NCI-H510A (cell line): Measurements from ENCODE around the gene ARL6IP1.
A peak's percentile ranks its signal among the peaks of the same experiment; 100 is the strongest.

ENCODE experiments used
- DNase-seq: peaks from one replicate; lab custom pipeline; 2025; lab: John Stamatoyannopoulos, UW

ARL6IP1 gene

GRCh38 chr16:18801145-18801972 is at the start of gene ARL6IP1:
TSS of gene ARL6IP1 (minus strand) at chr16:18801549. CDS start at chr16:18801466, 83 bp downstream.
- peak; percentile 99 for DNase-seq

DNA sequence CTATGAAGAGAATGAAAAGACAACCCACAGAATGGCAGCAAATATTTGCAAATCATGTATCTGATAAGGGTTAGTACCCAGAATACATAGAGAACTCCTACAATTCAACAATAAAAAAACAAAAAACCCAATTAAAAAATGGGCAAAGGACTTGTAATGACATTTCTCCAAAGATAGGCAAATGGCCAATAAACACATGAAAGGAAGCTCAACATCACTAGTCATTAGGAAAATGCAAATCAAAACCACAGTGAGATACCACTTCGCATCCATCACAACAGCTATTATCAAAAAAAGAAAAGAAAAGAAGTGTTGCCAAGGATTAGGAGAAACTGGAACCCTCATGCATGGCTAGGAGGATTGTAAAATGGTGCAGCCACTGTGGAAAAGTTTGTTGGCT is 45.1 kb upstream of the ARL6IP1 start:
- DNase-seq, result no peak

- no peak for DNase-seq
Observed at GRCh38 chr16:18842565-18842964, 41.2 kb upstream of the ARL6IP1 start.

GRCh38 chr16:18841833-18842525 is 40.6 kb upstream of the ARL6IP1 start:
- DNase-seq, result no peak

DNA sequence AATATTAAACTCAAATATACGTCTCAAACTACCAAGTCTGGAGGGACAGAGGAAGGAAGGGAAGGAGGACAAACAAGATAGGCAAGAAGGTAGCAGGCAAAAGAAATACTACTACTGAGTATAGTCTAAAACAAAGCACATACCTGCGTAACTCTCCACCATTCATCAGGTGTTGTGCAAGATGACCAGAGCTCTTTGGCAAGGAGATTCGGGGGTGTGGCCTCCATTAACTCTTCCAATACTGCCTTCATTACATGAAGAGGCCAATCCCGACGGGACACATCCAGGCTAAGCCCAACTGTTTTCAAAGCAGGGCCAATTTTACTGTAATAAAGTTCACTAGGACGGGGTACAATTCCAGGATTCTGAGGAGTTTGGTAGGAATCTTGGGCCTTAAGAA is 38.2 kb upstream of the ARL6IP1 start:
- DNase-seq, result no peak

DNA sequence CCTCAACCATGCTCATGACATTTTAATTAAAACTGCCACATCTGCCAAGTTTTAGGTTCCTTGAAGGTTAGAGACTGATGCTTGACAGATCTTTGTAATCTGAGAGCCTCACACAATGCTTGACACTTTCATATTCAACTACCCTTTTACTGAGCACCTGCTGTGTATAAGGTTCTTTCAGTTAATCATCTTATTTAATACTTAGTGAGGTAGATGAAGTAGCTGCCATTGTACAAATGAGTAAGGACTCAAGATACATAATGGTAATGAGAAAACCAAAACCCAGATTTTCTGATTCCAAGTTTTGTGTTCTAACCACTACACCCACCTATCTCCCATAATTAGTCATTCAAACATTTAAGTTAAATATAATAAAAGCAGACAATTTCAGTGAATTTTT is 35.4 kb upstream of the ARL6IP1 start:
- DNase-seq, result no peak

DNA sequence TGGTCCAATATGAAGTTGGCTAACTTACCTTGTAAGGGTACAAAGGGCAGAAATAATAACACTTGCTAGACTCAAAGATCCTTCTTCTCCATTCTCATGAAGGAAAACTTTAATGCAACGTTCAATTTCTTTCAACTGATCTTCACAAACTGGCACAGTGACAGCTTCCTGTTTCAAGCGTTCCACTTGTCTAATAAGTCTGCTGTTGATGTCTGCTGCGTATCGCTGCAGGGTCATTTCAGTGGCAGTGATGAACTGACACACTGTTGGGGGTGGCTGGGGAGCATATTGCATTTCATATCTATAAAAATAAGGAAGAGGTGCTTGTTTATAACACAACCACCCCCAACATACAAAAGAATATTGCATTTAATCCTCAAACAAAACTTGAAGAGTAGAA is 33.5 kb upstream of the ARL6IP1 start:
- no peak for DNase-seq

DNA sequence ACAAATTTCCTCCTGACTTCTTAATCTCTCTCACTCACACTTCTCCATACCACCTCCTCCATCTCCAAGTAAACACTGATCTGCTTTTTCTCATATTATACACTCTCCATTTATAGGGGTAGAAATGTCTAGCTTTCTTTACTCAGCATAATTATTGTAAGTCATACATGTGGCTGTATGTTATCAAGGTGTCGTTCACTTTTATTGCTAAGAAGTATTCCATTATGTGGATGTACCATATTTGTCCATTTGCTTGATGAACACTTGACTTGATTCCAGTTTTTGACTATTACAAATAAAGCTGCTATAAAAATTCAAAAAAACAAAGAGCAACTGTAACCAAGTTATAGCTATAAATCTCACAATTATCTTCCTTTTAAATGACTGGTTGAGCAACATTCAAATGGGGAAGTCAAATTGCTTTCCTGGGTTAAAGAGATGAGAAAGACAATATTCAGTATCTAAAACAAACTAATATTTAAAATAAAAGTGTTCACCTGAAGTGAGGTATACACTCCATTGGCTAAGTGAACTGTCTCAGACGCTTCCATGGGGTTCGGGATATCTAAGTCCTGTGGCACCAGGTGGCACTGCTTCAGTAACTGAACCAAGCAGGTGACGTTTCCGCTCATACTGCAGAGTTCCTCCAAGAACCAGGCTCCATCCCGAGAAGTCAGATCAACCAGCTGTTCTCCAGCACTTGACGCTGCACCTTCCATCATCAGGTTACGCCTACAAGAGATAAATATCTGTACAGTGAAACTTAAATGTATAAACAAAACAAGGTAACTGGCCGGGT is 32.6 kb upstream of the ARL6IP1 start:
- no peak for DNase-seq

DNA sequence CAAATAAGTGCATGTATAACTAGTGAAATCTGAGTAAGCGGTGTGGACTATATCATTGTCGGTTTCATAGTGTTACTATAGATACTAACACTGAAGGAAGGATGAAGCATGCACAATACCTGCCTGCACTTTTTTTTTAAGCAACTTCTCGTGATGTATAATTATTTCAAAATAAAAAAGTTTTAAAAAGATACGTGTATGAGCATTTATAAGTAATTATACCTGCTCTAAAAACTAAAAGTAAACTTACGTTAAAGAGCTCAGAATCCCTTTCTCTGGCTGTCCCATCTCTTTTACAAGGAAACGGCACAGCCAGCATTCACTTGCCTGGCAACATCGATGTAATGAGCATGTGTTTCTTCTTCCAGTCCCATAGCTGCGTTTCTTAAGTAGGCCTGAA is 31.3 kb upstream of the ARL6IP1 start:
- DNase-seq, result no peak

DNA sequence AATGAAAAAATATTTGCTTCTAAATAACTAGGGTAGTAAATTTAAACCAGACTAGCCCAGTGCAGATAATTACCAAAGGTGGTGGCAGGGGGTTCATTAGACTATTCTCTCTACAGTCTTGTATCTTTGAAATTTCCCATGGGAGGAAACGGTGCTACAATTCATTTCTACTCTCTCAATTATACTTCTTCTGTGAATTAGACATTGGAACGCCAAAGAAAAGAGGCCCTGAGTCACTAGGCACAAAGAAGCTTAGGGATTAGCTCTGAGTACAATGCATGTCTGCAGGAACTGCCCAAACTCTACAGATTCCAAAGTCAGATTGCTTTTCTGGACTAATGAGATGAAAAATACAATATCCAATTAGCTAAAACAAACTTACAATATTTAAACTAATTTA is 30.7 kb upstream of the ARL6IP1 start:
- DNase-seq, result no peak

DNA sequence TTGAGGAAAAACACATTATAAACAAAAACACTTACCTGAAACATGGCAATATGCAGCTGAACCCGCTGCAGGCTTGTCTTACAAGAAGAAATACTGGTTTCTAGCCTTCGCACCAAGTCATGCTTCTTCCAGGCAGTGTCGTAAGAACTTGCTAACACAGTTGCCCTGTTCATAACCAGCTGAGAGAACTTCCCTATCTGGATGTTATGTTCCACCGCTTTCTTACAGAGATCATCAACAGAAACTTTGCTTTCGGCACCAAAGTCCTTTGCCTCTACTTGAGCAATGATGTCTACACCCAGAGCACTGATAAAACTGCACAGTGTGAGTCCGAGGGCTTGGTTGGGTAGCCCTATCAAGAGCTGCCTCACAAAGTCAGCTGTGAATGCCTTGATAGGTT is 27.9 kb upstream of the ARL6IP1 start:
- DNase-seq, result no peak

DNA sequence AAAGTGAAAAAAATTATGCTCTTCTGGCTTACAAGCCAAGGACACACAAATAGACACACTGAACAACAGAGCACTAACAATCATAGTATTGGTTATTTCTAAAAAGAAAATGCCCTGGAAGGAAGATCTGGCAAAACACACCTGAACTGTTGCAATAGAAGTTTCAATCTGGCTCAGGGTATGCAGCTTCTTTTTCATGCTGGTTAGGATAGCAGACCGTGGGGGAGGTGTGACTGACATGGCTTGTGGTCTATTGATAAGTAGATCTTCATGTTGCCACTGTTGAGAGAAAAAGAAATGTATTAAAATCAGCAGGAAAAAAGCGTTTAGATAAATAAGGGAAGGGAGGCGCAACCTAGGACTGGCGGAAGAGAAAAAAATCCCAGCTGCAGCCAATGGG is 26.5 kb upstream of the ARL6IP1 start:
- DNase-seq, result no peak

DNA sequence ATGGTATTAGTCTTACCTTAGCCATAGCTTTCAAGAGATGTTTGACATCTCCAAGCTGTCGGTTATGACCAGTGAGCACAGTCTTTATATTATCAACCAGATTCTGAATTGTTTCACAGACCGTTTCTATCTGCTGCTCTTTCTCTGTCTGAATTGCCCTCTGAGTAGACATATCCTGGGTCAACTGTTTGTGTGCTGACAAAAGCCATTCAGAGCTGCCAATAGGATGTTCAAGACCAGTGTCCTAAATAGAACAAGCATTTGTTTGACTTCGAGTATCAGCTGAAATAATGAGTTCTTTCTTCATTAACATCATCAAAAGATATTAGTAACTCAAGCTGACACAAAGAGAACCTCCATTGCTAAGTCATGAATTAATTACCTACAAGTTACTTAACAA is 14.9 kb upstream of the ARL6IP1 start:
- no peak for DNase-seq

DNA sequence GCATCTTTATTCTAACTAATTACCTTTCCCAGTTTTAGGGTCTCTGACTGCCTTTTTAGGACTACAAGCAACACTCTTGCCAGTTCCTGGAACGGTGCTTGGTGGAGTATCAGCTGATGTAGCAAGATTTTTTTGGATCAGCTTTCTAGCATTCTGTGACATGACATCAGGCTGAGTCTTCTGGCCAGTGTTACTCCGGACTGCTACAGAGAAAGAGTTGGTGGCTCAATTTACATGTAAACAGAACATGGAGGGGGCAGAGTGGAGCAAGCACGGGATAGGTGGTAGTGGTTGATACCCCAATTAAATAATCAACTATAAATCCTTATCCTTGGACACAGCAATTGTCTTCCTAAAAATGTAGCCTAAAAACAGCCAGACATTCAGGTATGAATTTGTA is 10.6 kb upstream of the ARL6IP1 start:
- no peak for DNase-seq

GRCh38 chr16:18809165-18809564 is 7.8 kb upstream of the ARL6IP1 start:
- DNase-seq, result no peak

GRCh38 chr16:18805257-18805773 is 4.0 kb upstream of the ARL6IP1 start:
- no peak for DNase-seq

GRCh38 chr16:18804540-18804939 is 3.2 kb upstream of the ARL6IP1 start:
- DNase-seq, result no peak

GRCh38 chr16:18803569-18804462 is 2.5 kb upstream of the ARL6IP1 start:
- no peak for DNase-seq

GRCh38 chr16:18802767-18803343 is 1.5 kb upstream of the ARL6IP1 start:
- no peak for DNase-seq

DNA sequence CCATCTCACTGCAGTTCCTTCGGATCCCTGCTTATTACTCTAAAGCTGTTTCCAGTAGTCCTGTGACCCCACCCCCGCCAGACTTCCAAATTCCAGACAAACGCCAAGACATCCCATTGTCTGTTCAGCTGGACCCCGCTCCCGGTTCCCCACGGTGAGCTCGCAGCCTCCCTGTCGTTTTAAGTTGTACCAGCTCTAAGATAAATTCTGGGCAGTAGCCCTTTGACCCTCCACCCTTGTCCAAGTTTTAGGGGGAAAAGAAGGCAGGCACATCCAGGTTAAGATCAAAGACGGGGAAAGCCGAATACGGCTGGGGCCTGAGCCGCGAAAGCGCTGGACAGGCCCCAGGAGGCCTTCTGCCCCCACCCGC is 589 bp downstream of the ARL6IP1 start:
- no peak for DNase-seq

DNA sequence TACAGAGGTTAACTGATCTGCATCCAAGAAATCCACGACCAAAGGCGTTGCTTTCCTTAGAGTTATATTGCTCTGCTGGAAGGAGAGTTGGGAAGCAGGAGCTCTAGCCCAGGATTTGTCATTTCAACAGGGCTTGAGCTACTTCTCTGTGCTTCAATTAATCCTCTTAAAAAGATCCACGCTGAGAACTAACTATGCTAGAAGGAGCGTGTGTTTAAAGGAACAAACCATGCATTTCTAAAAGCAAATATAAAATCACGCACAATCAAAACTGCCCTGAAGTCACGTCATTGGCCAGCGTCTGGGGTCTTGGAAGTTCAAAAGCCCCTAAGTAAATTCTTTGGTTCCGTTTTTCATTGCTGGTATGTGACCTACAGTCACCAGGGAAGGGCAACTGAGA is 1.1 kb downstream of the ARL6IP1 start:
- DNase-seq, result no peak
